ENCODE results near the gene SELENOS. TPM values are rescaled to one million over a fixed set of nuclear protein-coding genes. Genes with fewer than 3 reads are reported as not detected.

SELENOS gene
- total and polyA plus RNA-seq, 9 of the 15 experiments (the other 6 are each of a cell fraction or from before 2014, with no cell fraction given) = 24.9 to 57.4 (median 47.9) TPM

GRCh38 chr15:101251830-101252820 is 25.2 kb downstream of the SELENOS start, which contains the start of gene CHSY1 (continued):
- peak in 2 of 3 experiments; percentile 42 to 46; a peak in 3 of 6 replicates for TF ChIP-seq CTCF (IDR thresholded peaks at IDR 0.05 in 2 of 3, conservative IDR thresholded peaks at IDR 0.05 in 1 of 3; ENCODE audit: insufficient read depth in 2 of 3, low read depth in 1 of 3, low read length in 3 of 3)
- peak; percentile 91 for TF ChIP-seq SMAD4 (CRISPR knock-in tag; conservative IDR thresholded peaks at IDR 0.05)
- no peak for TF ChIP-seq ZNF699 (CRISPR knock-in tag; IDR thresholded peaks at IDR 0.05; ENCODE audit: insufficient replicate concordance)
- TF ChIP-seq CTBP1 (IDR thresholded peaks at IDR 0.05; ENCODE audit: borderline replicate concordance) = peak; percentile 94
- TF ChIP-seq NCOA6 (IDR thresholded peaks at IDR 0.05) = peak; percentile 83
- peak; percentile 71; the same call in 1 of the 2 replicates for TF ChIP-seq PHF8 (IDR thresholded peaks at IDR 0.05; ENCODE audit: borderline replicate concordance, low read length)
- 0 out of 4 replicates have a peak, but pooled peaks of 1 of the 2 experiments have one; percentile 9 for TF ChIP-seq SIN3A (IDR thresholded peaks at IDR 0.05; ENCODE audit: borderline replicate concordance in 2 of 2, control insufficient read depth in 1 of 2, low read depth in 2 of 2, low read length in 2 of 2)
- TF ChIP-seq EGR1 (conservative IDR thresholded peaks at IDR 0.05) = peak; percentile 46
- no peak for TF ChIP-seq HES1 (IDR thresholded peaks at IDR 0.05; ENCODE audit: low read depth)
- TF ChIP-seq ADNP (tag; IDR thresholded peaks at IDR 0.05) = no peak
- TF ChIP-seq UBTF (IDR thresholded peaks at IDR 0.05; ENCODE audit: borderline replicate concordance in 1 of 2, low read depth in 2 of 2, low read length in 2 of 2) = 0 out of 4 replicates have a peak, but pooled peaks of 1 of the 2 experiments have one; percentile 48
- TF ChIP-seq RB1 (IDR thresholded peaks at IDR 0.05; ENCODE audit: low read depth) = peak; percentile 51
- peak in 2 of 3 experiments; percentile 24 to 62 for TF ChIP-seq YY1 (IDR thresholded peaks at IDR 0.05; ENCODE audit: borderline replicate concordance in 1 of 3, control insufficient read depth in 1 of 3, extremely low read depth in 1 of 3, insufficient read depth in 3 of 3, insufficient read length in 1 of 3, insufficient replicate concordance in 2 of 3, low read depth in 1 of 3, low read length in 2 of 3)
- peak; percentile 32 to 68; a peak in 3 of 4 replicates for TF ChIP-seq RAD21 (CRISPR knock-in tag; conservative IDR thresholded peaks at IDR 0.05 in 1 of 2, IDR thresholded peaks at IDR 0.05 in 1 of 2)
- TF ChIP-seq KLF16 (IDR thresholded peaks at IDR 0.05) = no peak
- no peak for TF ChIP-seq BRCA1 (IDR thresholded peaks at IDR 0.05)
- no peak for TF ChIP-seq BRCA1 (CRISPR knock-in tag; IDR thresholded peaks at IDR 0.05)
- 0 out of 2 replicates have a peak, but pooled peaks have one; percentile 62 for TF ChIP-seq GATAD2A (IDR thresholded peaks at IDR 0.05)

Data from K562 (cell line).